Measurements from ENCODE around the gene CSNK2B.

CSNK2B gene

GRCh38 chr6:31627690-31628287 lies 38.1 kb upstream of the CSNK2B start:
- no peaks in the 10 kb centered on the region for H3K27me3 ChIP-seq (replicated peaks; ENCODE audit: control insufficient read depth, insufficient read depth, low read length, poor library complexity, severe bottlenecking)
- DNase-seq, result no peak
- no peaks in the 10 kb centered on the region for H3K9me3 ChIP-seq (ENCODE audit: control insufficient read depth, low read length)
- H3K4me1 ChIP-seq (ENCODE audit: control insufficient read depth, insufficient read depth, low read length, poor library complexity, severe bottlenecking), result no peaks in the 10 kb centered on the region
- H3K4me3 ChIP-seq (ENCODE audit: insufficient read depth, low read depth, low read length, poor library complexity, severe bottlenecking), result no peak overlapping the region
- no peak overlapping the region for H3K27ac ChIP-seq (ENCODE audit: insufficient read depth, low read length, poor library complexity, severe bottlenecking)
- H3K36me3 ChIP-seq (ENCODE audit: control insufficient read depth, insufficient read depth, low read length), result peaks cover 96% of the 10 kb centered on the region

- Histone ChIP-seq H3K27me3 (replicated peaks; ENCODE audit: control insufficient read depth, insufficient read depth, low read length, poor library complexity, severe bottlenecking) (no peaks in the 10 kb centered on the region), H3K27ac (ENCODE audit: insufficient read depth, low read length, poor library complexity, severe bottlenecking) (no peak overlapping the region), H3K36me3 (ENCODE audit: control insufficient read depth, insufficient read depth, low read length) (peaks cover 100% of the 10 kb centered on the region), H3K4me3 (ENCODE audit: insufficient read depth, low read depth, low read length, poor library complexity, severe bottlenecking) (no peak overlapping the region), H3K4me1 (ENCODE audit: control insufficient read depth, insufficient read depth, low read length, poor library complexity, severe bottlenecking) (no peaks in the 10 kb centered on the region), H3K9me3 (ENCODE audit: control insufficient read depth, low read length) (no peaks in the 10 kb centered on the region)
- no peak for DNase-seq
Measured at GRCh38 chr6:31629014-31629413, 36.9 kb upstream of the CSNK2B start.

- Histone ChIP-seq H3K27me3 (replicated peaks; ENCODE audit: control insufficient read depth, insufficient read depth, low read length, poor library complexity, severe bottlenecking) (no peaks in the 10 kb centered on the region), H3K9me3 (ENCODE audit: control insufficient read depth, low read length) (no peaks in the 10 kb centered on the region), H3K4me1 (ENCODE audit: control insufficient read depth, insufficient read depth, low read length, poor library complexity, severe bottlenecking) (no peaks in the 10 kb centered on the region), H3K4me3 (ENCODE audit: insufficient read depth, low read depth, low read length, poor library complexity, severe bottlenecking) (no peak overlapping the region), H3K27ac (ENCODE audit: insufficient read depth, low read length, poor library complexity, severe bottlenecking) (no peak overlapping the region), H3K36me3 (ENCODE audit: control insufficient read depth, insufficient read depth, low read length) (peaks cover 100% of the 10 kb centered on the region)
- no peak for DNase-seq
Measured at GRCh38 chr6:31630177-31630934, 35.5 kb upstream of the CSNK2B start.

- DNase-seq, result no peak
- peaks cover 100% of the 10 kb centered on the region for H3K36me3 ChIP-seq (ENCODE audit: control insufficient read depth, insufficient read depth, low read length)
- no peak overlapping the region for H3K27ac ChIP-seq (ENCODE audit: insufficient read depth, low read length, poor library complexity, severe bottlenecking)
Measured at GRCh38 chr6:31631209-31631608, 34.7 kb upstream of the CSNK2B start.

GRCh38 chr6:31631681-31632278 lies 34.1 kb upstream of the CSNK2B start:
- no peak overlapping the region for H3K27ac ChIP-seq (ENCODE audit: insufficient read depth, low read length, poor library complexity, severe bottlenecking)
- H3K27me3 ChIP-seq (replicated peaks; ENCODE audit: control insufficient read depth, insufficient read depth, low read length, poor library complexity, severe bottlenecking), result no peaks in the 10 kb centered on the region
- no peaks in the 10 kb centered on the region for H3K4me1 ChIP-seq (ENCODE audit: control insufficient read depth, insufficient read depth, low read length, poor library complexity, severe bottlenecking)
- H3K9me3 ChIP-seq (ENCODE audit: control insufficient read depth, low read length), result no peaks in the 10 kb centered on the region
- no peak overlapping the region for H3K4me3 ChIP-seq (ENCODE audit: insufficient read depth, low read depth, low read length, poor library complexity, severe bottlenecking)
- peaks cover 100% of the 10 kb centered on the region for H3K36me3 ChIP-seq (ENCODE audit: control insufficient read depth, insufficient read depth, low read length)
- DNase-seq, result no peak

More at GRCh38 chr6:31631209-31631608, 34.7 kb upstream of the CSNK2B start:
- H3K27me3 ChIP-seq (replicated peaks; ENCODE audit: control insufficient read depth, insufficient read depth, low read length, poor library complexity, severe bottlenecking), result no peaks in the 10 kb centered on the region
- no peak overlapping the region for H3K4me3 ChIP-seq (ENCODE audit: insufficient read depth, low read depth, low read length, poor library complexity, severe bottlenecking)
- no peaks in the 10 kb centered on the region for H3K9me3 ChIP-seq (ENCODE audit: control insufficient read depth, low read length)
- no peaks in the 10 kb centered on the region for H3K4me1 ChIP-seq (ENCODE audit: control insufficient read depth, insufficient read depth, low read length, poor library complexity, severe bottlenecking)

GRCh38 chr6:31632279-31632946 lies 33.5 kb upstream of the CSNK2B start:
- Histone ChIP-seq H3K4me1 (ENCODE audit: control insufficient read depth, insufficient read depth, low read length, poor library complexity, severe bottlenecking) (no peaks in the 10 kb centered on the region), H3K27ac (ENCODE audit: insufficient read depth, low read length, poor library complexity, severe bottlenecking) (no peak overlapping the region), H3K4me3 (ENCODE audit: insufficient read depth, low read depth, low read length, poor library complexity, severe bottlenecking) (no peak overlapping the region), H3K36me3 (ENCODE audit: control insufficient read depth, insufficient read depth, low read length) (peaks cover 99% of the 10 kb centered on the region), H3K27me3 (replicated peaks; ENCODE audit: control insufficient read depth, insufficient read depth, low read length, poor library complexity, severe bottlenecking) (no peaks in the 10 kb centered on the region), H3K9me3 (ENCODE audit: control insufficient read depth, low read length) (no peaks in the 10 kb centered on the region)
- no peak for DNase-seq

GRCh38 chr6:31633447-31633846 lies 32.4 kb upstream of the CSNK2B start:
- H3K4me1 ChIP-seq (ENCODE audit: control insufficient read depth, insufficient read depth, low read length, poor library complexity, severe bottlenecking), result no peaks in the 10 kb centered on the region
- no peaks in the 10 kb centered on the region for H3K9me3 ChIP-seq (ENCODE audit: control insufficient read depth, low read length)
- no peak overlapping the region for H3K27ac ChIP-seq (ENCODE audit: insufficient read depth, low read length, poor library complexity, severe bottlenecking)
- no peaks in the 10 kb centered on the region for H3K27me3 ChIP-seq (replicated peaks; ENCODE audit: control insufficient read depth, insufficient read depth, low read length, poor library complexity, severe bottlenecking)
- no peak for DNase-seq
- peaks cover 97% of the 10 kb centered on the region for H3K36me3 ChIP-seq (ENCODE audit: control insufficient read depth, insufficient read depth, low read length)
- H3K4me3 ChIP-seq (ENCODE audit: insufficient read depth, low read depth, low read length, poor library complexity, severe bottlenecking), result no peak overlapping the region

GRCh38 chr6:31634131-31634530 lies 31.7 kb upstream of the CSNK2B start:
- peaks cover 94% of the 10 kb centered on the region for H3K36me3 ChIP-seq (ENCODE audit: control insufficient read depth, insufficient read depth, low read length)
- H3K27ac ChIP-seq (ENCODE audit: insufficient read depth, low read length, poor library complexity, severe bottlenecking), result no peak overlapping the region
- no peaks in the 10 kb centered on the region for H3K9me3 ChIP-seq (ENCODE audit: control insufficient read depth, low read length)
- H3K4me1 ChIP-seq (ENCODE audit: control insufficient read depth, insufficient read depth, low read length, poor library complexity, severe bottlenecking), result no peaks in the 10 kb centered on the region
- no peak overlapping the region for H3K4me3 ChIP-seq (ENCODE audit: insufficient read depth, low read depth, low read length, poor library complexity, severe bottlenecking)
- no peak for DNase-seq
- H3K27me3 ChIP-seq (replicated peaks; ENCODE audit: control insufficient read depth, insufficient read depth, low read length, poor library complexity, severe bottlenecking), result no peaks in the 10 kb centered on the region

GRCh38 chr6:31634969-31635575 lies 30.8 kb upstream of the CSNK2B start:
- no peaks in the 10 kb centered on the region for H3K27me3 ChIP-seq (replicated peaks; ENCODE audit: control insufficient read depth, insufficient read depth, low read length, poor library complexity, severe bottlenecking)
- no peak for DNase-seq
- peaks cover 94% of the 10 kb centered on the region for H3K36me3 ChIP-seq (ENCODE audit: control insufficient read depth, insufficient read depth, low read length)
- H3K4me1 ChIP-seq (ENCODE audit: control insufficient read depth, insufficient read depth, low read length, poor library complexity, severe bottlenecking), result no peaks in the 10 kb centered on the region
- no peak overlapping the region for H3K27ac ChIP-seq (ENCODE audit: insufficient read depth, low read length, poor library complexity, severe bottlenecking)
- H3K9me3 ChIP-seq (ENCODE audit: control insufficient read depth, low read length), result no peaks in the 10 kb centered on the region
- H3K4me3 ChIP-seq (ENCODE audit: insufficient read depth, low read depth, low read length, poor library complexity, severe bottlenecking), result no peak overlapping the region
